GM18499 (cell line): Measurements from ENCODE around the gene ZNF583.

Experiments
- ATAC-seq: cut with Tn5 transposase; IDR thresholded peaks from one replicate; pipeline ENCODE4 v1.9.1; 2021; ENCODE audit warnings: moderate number of reproducible peaks; ENCODE audit not compliant: insufficient read depth, unreplicated experiment

ZNF583 gene

DNA sequence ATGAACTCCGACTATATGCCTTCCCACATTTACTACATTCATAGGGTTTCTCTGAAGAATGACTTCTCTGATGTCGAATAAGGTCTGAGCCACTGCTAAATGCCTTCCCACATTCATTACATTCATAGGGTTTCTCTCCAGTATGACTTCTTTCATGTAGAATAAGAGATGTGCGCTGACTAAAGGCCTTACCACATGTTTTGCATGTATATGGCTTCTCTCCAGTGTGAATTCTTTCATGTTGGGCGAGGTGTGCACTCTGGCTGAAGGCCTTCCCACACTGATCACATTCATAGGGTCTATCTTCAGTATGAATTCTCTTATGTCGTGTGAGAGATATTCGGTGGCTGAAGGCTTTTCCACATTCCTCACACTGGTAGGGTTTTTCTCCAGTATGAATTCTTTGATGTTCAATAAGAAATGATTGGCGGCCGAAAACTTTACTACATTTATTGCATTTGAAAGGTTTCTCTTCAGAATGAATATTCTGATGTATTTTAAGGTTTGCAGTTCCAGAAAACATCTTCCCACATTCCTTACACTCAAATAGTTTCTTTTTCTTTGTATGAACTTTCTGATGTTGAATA is 37.2 kb downstream of the ZNF583 start:
- no peak for ATAC-seq

DNA sequence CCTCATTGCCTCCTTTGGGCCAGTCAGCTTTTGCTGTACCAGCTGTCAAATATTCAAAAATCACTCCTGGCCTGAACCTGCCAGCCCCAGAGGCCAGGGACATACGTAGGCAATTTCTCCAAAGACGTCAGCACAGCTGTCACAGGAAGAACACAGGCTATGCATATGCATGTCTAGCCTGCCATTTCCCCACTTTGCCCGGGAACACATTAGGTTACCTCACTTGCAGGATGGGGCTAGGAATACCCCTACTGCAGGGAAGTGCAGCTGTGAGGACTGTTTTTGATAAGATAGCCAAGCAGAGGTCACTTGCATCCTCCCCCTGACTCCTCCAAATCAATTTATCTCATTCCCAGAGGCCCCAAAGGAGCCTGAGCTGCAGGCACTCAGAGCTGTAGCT is 70.2 kb downstream of the ZNF583 start:
- ATAC-seq: no peak

- no peak for ATAC-seq
Measured at GRCh38 chr19:56476093-56476492, 72.0 kb downstream of the ZNF583 start.
